HG03039 (cell line): Measurements from ENCODE around the gene PLXNA4.

Source experiments
- ATAC-seq: cut with Tn5 transposase; IDR thresholded peaks from one replicate; pipeline ENCODE4 v1.9.1; 2021; ENCODE audit warnings: mild to moderate bottlenecking, moderate library complexity; ENCODE audit not compliant: unreplicated experiment

PLXNA4 gene

GRCh38 chr7:132537456-132538145 is 38.7 kb downstream of the PLXNA4 start:
- ATAC-seq = no peak

- ATAC-seq = no peak
These were observed 39.4 kb downstream of the PLXNA4 start for GRCh38 chr7:132536654-132537395.

GRCh38 chr7:132533916-132534315 is 42.4 kb downstream of the PLXNA4 start:
- ATAC-seq = no peak

- ATAC-seq = no peak
These were observed 44.0 kb downstream of the PLXNA4 start for GRCh38 chr7:132532281-132532680.

GRCh38 chr7:132531562-132531961 is 44.7 kb downstream of the PLXNA4 start:
- no peak for ATAC-seq

- ATAC-seq = no peak
These were observed 47.6 kb downstream of the PLXNA4 start for GRCh38 chr7:132528695-132529094.

- no peak for ATAC-seq
These were observed 48.5 kb downstream of the PLXNA4 start for GRCh38 chr7:132527467-132528410.

GRCh38 chr7:132526111-132526740 is 50.0 kb downstream of the PLXNA4 start:
- no peak for ATAC-seq

GRCh38 chr7:132521423-132521822 is 54.8 kb downstream of the PLXNA4 start:
- ATAC-seq = no peak

GRCh38 chr7:132520591-132521280 is 55.5 kb downstream of the PLXNA4 start:
- ATAC-seq = no peak

- ATAC-seq = no peak
These were observed 56.3 kb downstream of the PLXNA4 start for GRCh38 chr7:132519936-132520335.

- ATAC-seq = no peak
These were observed 57.5 kb downstream of the PLXNA4 start for GRCh38 chr7:132518839-132519173.

GRCh38 chr7:132518102-132518838 is 58.0 kb downstream of the PLXNA4 start:
- ATAC-seq = no peak

- ATAC-seq = no peak
These were observed 60.0 kb downstream of the PLXNA4 start for GRCh38 chr7:132516042-132516840.

GRCh38 chr7:132515181-132515580 is 61.1 kb downstream of the PLXNA4 start:
- ATAC-seq = no peak

- no peak for ATAC-seq
These were observed 61.8 kb downstream of the PLXNA4 start for GRCh38 chr7:132514430-132514829.

GRCh38 chr7:132511921-132512320 is 64.3 kb downstream of the PLXNA4 start:
- ATAC-seq = no peak

- ATAC-seq = no peak
These were observed 64.9 kb downstream of the PLXNA4 start for GRCh38 chr7:132511387-132511786.

- ATAC-seq = no peak
These were observed 66.6 kb downstream of the PLXNA4 start for GRCh38 chr7:132509643-132510042.
